HG02840 (cell line): ENCODE results near the gene EREG.

Source experiments
- ATAC-seq: cut with Tn5 transposase; IDR thresholded peaks from one replicate; pipeline ENCODE4 v1.9.1; 2021; ENCODE audit warnings: mild to moderate bottlenecking, moderate library complexity, moderate number of reproducible peaks; ENCODE audit not compliant: unreplicated experiment, low FRiP score

EREG gene, protein sequence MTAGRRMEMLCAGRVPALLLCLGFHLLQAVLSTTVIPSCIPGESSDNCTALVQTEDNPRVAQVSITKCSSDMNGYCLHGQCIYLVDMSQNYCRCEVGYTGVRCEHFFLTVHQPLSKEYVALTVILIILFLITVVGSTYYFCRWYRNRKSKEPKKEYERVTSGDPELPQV

GRCh38 chr4:74364652-74365491 is at the start of gene EREG:
Gene EREG, plus strand, starts transcription at chr4:74365145. Its CDS starts 164 bp downstream, at chr4:74365309.
- peak; percentile 30 for ATAC-seq

- ATAC-seq = no peak
Measured at GRCh38 chr4:74315376-74315775, 49.6 kb upstream of the EREG start.

DNA sequence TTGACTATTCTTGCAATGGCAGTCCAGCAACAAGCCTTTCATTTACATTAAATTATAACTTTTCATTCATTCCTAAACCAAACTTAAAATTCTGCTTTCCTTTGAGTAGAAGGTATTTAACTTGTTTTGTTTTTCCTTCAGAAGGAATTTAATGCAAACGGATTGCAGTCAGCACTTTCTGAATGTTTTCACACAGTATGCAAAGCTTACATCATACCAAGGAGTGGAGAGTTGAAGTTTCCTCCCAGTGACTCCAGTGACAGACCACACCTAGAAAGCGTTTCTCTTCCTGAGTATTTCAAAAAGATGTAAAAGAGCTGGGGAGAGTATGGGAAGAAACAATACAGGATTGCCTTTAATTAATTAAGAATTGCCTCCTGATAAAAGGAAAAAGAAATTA is 48.5 kb upstream of the EREG start:
- no peak for ATAC-seq

GRCh38 chr4:74317616-74318246 is 47.2 kb upstream of the EREG start:
- ATAC-seq = no peak

DNA sequence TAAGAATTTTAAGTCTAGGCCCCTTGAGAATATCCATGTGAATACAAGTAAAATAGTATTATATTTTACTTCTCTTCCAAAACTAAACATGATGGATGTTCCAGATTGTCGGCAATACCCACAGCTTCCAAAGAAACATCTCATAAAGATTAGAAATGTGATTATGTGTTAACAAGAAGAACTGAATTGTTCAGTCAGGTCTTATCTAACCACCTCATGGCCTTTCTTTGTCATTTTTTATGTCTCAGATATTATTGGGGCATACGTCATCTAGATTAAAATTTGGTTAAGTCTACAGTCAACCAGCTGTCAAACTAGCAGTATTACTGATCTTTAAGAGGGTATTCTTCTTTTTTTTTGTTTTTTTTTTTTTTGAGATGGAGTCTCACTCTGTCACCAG is 46.7 kb upstream of the EREG start:
- ATAC-seq = no peak

DNA sequence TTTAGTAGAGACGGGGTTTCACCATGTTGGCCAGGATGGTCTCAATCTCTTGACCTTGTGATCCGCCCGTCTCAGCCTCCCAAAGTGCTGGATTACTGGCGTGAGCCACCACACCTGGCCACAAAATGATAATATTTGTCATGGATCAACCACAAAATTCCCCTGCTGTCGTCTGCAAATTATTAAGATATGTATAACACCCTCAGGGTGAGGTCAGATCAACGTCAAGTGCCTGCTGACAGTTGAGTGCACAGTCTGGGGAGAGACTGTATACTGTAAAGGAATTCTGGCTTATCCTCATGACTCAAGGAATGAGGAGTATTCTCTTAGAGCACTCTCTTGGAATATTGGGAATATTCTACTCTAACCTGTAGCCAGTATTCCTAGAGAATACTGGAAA is 45.5 kb upstream of the EREG start:
- ATAC-seq = no peak

- no peak for ATAC-seq
Measured at GRCh38 chr4:74320559-74321118, 44.3 kb upstream of the EREG start.

GRCh38 chr4:74322301-74322700 is 42.6 kb upstream of the EREG start:
- no peak for ATAC-seq

DNA sequence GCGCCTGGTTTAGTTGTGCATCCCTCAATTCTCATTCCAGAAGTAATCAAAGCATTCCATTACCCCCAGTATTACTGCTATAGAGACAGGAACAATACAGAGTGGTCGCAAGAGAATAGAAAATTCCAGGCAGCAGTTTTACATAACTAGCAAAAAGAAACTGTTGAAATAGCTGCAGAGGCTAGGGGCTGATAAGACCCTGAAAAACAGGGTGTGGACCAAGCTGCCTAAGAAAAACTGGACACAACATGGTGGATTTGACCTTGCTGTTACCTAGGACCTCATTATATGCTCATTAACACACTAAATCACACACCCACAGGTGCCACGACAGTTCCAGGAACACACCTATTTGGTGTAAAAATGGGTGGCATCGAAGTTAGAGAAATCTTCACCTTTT is 41.3 kb upstream of the EREG start:
- ATAC-seq = no peak

- no peak for ATAC-seq
Measured at GRCh38 chr4:74324262-74324661, 40.7 kb upstream of the EREG start.

DNA sequence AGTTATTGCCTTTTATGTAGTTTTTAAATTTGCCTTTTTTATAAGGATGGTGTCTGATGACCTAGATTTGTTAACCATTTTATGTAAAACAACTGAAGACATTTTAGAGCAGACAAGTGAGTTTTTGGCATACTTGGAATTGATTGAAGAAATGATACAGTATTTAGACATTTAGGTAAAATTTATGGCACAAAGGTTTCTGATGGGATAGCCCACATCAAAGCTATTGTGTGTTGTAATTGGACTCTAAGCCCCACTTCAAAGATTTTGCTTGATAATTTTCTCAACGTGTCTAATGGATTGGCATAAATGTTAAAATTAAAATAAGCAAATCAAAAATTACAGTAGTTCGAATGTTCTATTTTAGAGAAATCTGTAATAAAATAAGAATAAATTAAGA is 39.1 kb upstream of the EREG start:
- no peak for ATAC-seq

DNA sequence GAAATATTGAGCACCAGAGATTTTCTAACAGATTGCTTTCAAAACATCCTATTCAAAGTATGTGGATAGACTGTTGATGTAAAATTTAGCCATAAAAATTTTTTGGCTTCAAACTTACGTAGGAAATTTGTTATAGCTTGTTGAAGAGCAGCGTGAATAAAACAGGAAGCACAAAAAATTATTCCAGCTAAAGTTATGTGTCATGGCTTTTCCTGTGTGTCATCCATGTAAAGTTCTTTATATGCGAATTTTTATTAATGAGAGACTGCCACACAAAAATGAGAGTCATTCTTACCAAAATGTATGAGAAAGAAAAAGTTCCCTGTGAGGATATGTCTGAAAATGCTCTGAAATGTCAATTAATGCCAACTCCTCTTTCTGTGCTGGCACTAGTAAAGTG is 37.2 kb upstream of the EREG start:
- ATAC-seq = no peak

DNA sequence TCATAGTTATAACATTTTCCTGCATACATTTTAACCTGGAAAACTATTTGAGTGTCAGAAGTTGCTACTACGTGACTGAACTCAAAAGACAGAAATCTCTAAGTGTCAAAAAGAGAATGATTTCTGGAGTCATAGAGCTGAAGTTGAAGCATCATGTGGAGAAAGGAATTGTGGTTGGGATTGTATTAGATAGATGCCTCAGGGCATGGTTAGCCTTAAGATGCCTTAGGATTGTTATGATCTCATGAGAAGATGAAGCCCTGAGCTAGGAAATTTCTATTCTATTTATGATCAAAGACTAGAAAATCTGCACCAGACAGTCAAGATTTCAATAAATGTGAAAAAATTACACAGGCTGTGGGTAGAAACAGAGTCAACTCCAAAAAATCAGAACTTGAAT is 36.4 kb upstream of the EREG start:
- ATAC-seq = no peak

DNA sequence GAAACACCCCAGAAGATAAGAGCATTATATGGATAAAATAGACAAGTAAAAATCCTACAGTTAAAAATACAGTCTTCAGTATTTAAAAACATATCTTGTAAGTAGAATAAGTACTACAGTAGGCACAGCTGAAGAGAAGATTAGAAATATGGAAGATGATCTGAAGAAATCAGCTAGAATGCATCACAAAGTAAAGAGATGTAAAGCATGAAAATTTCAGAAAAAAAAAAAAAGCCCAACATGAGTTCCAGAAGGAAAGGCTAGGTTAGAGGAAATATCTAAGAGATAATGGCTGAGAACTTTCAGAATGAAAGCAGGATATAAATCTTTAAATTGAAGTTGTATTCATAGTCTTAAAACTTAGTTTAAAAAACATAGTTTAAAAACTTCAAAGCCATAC is 35.6 kb upstream of the EREG start:
- ATAC-seq = no peak

- no peak for ATAC-seq
Measured at GRCh38 chr4:74330295-74330750, 34.6 kb upstream of the EREG start.

GRCh38 chr4:74331252-74331651 is 33.7 kb upstream of the EREG start:
- ATAC-seq = no peak

DNA sequence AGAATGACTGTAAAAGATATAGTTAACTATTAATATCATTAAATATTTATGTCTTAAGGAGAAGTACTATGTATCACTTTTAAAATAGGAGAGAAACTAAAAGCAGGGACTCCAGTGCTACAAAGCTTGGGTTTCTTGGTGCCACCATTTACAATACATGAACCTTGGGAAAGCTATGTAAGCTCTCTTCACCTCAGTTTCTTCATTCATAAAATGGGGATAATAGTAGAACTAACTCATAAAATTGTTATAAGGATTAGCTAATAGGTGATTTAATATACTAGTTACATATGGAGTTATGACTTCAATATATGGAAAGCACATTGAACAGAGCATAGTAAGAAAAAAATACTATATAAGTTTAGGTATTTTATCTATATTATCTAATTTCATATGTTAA is 33.0 kb upstream of the EREG start:
- no peak for ATAC-seq

- no peak for ATAC-seq
Measured at GRCh38 chr4:74334636-74335035, 30.3 kb upstream of the EREG start.

DNA sequence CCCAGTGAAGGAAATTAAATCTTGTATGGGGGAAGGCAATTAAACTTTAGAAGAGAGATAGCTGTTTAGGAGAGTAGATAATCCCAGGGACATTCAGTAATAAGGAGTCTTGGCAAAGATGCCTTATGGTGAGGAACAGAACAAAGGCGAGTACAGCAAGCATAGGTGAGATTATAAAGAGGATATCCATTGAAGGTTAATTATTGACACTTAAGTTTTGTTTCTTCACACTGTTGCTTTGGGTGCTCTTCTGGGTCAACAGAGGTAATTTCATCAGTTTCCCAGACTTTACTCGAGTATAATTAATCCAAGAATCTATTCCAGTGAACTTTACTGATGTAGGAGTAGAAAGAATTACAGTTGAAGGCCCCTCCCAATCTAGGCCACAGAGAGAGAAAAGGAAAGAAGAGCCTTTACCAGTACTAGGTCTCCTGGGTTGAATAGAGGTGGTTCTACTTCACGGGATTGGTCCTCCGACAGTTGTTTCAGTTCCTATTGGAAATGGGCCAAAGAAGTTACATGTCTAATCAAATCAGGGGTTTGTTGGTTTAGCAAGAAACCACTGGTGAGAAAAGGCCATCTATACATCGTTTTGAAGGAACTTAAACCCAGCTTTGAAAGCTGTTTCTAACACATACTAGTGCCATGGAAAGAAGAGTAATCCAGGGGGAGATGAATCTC is 29.5 kb upstream of the EREG start:
- ATAC-seq = no peak

GRCh38 chr4:74338792-74339333 is 26.1 kb upstream of the EREG start:
- ATAC-seq = no peak

DNA sequence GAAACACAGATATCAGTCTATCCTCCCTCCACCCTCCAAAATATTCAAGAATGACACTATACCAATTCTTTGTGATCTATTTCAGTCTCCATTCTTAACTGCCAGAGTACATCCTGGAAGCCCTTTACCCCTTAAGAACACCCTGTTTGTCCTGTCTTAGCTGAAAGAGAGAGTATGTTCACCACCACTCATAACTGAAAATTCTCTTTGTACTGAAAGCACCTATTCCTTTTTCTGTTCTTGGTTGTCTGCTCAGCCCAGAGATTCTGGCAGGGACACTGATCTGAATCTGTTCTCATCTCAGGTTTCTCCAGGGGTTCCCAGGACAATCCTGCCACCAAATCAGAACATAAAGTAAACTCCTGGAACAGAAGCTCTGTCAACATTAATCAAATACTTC is 25.4 kb upstream of the EREG start:
- ATAC-seq = no peak
